ENCODE measurements around the gene MYPN. TPM values are rescaled to one million over a fixed set of nuclear protein-coding genes. Genes with fewer than 3 reads are reported as not detected.

MYPN gene
- total RNA-seq, 2 donors from 2014 or later: not detected

GRCh38 chr10:68135922-68136792, 26.9 kb downstream of the MYPN start:
- Histone ChIP-seq H3K36me3 (no peaks in the 10 kb centered on the region), H3K27ac (peak overlapping the region; percentile 26 to 63), H3K4me3 (peak overlapping the region; percentile 28), H3K27me3 (replicated peaks; ENCODE audit: insufficient read depth) (no peaks in the 10 kb centered on the region), H3K4me1 (ENCODE audit: control insufficient read depth in 1 of 2, low read depth in 2 of 2) (peaks cover 4 to 15% of the 10 kb centered on the region in 2 donors), H3K9me3 (no peaks in the 10 kb centered on the region)
- DNase-seq (ENCODE audit: low spot score) (peak; percentile 6), ATAC-seq (ENCODE audit: insufficient number of reproducible peaks, low FRiP score, low read depth) (peak; percentile 86)
- TF ChIP-seq, protein P1, sequence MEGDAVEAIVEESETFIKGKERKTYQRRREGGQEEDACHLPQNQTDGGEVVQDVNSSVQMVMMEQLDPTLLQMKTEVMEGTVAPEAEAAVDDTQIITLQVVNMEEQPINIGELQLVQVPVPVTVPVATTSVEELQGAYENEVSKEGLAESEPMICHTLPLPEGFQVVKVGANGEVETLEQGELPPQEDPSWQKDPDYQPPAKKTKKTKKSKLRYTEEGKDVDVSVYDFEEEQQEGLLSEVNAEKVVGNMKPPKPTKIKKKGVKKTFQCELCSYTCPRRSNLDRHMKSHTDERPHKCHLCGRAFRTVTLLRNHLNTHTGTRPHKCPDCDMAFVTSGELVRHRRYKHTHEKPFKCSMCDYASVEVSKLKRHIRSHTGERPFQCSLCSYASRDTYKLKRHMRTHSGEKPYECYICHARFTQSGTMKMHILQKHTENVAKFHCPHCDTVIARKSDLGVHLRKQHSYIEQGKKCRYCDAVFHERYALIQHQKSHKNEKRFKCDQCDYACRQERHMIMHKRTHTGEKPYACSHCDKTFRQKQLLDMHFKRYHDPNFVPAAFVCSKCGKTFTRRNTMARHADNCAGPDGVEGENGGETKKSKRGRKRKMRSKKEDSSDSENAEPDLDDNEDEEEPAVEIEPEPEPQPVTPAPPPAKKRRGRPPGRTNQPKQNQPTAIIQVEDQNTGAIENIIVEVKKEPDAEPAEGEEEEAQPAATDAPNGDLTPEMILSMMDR (IDR thresholded peaks at IDR 0.05): no peak

GRCh38 chr10:68137171-68137570, 27.9 kb downstream of the MYPN start:
- Histone ChIP-seq H3K4me3 (no peak overlapping the region), H3K36me3 (no peaks in the 10 kb centered on the region), H3K27me3 (replicated peaks; ENCODE audit: insufficient read depth) (no peaks in the 10 kb centered on the region), H3K4me1 (ENCODE audit: control insufficient read depth in 1 of 2, low read depth in 2 of 2) (peaks cover 4 to 15% of the 10 kb centered on the region in 2 donors), H3K9me3 (no peaks in the 10 kb centered on the region), H3K27ac (no peak overlapping the region)
- ATAC-seq (ENCODE audit: insufficient number of reproducible peaks, low FRiP score, low read depth) (no peak), DNase-seq (ENCODE audit: low spot score) (no peak)
- TF ChIP-seq, protein P1 (IDR thresholded peaks at IDR 0.05): no peak

GRCh38 chr10:68138526-68138925, 29.2 kb downstream of the MYPN start:
- H3K9me3 ChIP-seq: no peaks in the 10 kb centered on the region
- no peaks in the 10 kb centered on the region for H3K36me3 ChIP-seq
- peaks cover 4 to 15% of the 10 kb centered on the region in 2 donors for H3K4me1 ChIP-seq (ENCODE audit: control insufficient read depth in 1 of 2, low read depth in 2 of 2)
- TF ChIP-seq, protein P1 (IDR thresholded peaks at IDR 0.05): no peak
- DNase-seq (ENCODE audit: low spot score) (no peak), ATAC-seq (ENCODE audit: insufficient number of reproducible peaks, low FRiP score, low read depth) (no peak)
- H3K4me3 ChIP-seq: no peak overlapping the region
- no peak overlapping the region for H3K27ac ChIP-seq
- no peaks in the 10 kb centered on the region for H3K27me3 ChIP-seq (replicated peaks; ENCODE audit: insufficient read depth)

GRCh38 chr10:68139448-68140272, 30.4 kb downstream of the MYPN start:
- no peak overlapping the region for H3K27ac ChIP-seq
- ATAC-seq (ENCODE audit: insufficient number of reproducible peaks, low FRiP score, low read depth): no peak

More at GRCh38 chr10:68139448-68140272, 30.4 kb downstream of the MYPN start:
- Histone ChIP-seq H3K4me1 (ENCODE audit: control insufficient read depth in 1 of 2, low read depth in 2 of 2) (peaks cover 4 to 15% of the 10 kb centered on the region in 2 donors), H3K27me3 (replicated peaks; ENCODE audit: insufficient read depth) (no peaks in the 10 kb centered on the region), H3K9me3 (no peaks in the 10 kb centered on the region), H3K4me3 (no peak overlapping the region), H3K36me3 (no peaks in the 10 kb centered on the region)
- TF ChIP-seq, protein P1 (IDR thresholded peaks at IDR 0.05): no peak
- DNase-seq (ENCODE audit: low spot score): no peak
